Fibroblast of lung (primary cell): Measurements from ENCODE around the gene TMEM266.

ENCODE experiments used
- EZH2 ChIP-seq: IDR thresholded peaks from 2 replicates; pipeline ENCODE4 v1.5.1; 2012; ENCODE audit warnings: low read length, control low read depth, mild to moderate bottlenecking; ENCODE audit errors: missing control alignments
- TF ChIP-seq, protein P1 (sequence below), 2 donors: IDR thresholded peaks in 1 of 2; conservative IDR thresholded peaks in 1 of 2; 1 replicate in 1 of 2; 2 replicates in 1 of 2; pipeline ENCODE4 v1.5.1; 2011 to 2012; ENCODE audit warnings: low read length in 2 of 2, control low read depth in 1 of 2, inconsistent platforms in 1 of 2, low read depth in 1 of 2, mild to moderate bottlenecking in 1 of 2

DNA sequence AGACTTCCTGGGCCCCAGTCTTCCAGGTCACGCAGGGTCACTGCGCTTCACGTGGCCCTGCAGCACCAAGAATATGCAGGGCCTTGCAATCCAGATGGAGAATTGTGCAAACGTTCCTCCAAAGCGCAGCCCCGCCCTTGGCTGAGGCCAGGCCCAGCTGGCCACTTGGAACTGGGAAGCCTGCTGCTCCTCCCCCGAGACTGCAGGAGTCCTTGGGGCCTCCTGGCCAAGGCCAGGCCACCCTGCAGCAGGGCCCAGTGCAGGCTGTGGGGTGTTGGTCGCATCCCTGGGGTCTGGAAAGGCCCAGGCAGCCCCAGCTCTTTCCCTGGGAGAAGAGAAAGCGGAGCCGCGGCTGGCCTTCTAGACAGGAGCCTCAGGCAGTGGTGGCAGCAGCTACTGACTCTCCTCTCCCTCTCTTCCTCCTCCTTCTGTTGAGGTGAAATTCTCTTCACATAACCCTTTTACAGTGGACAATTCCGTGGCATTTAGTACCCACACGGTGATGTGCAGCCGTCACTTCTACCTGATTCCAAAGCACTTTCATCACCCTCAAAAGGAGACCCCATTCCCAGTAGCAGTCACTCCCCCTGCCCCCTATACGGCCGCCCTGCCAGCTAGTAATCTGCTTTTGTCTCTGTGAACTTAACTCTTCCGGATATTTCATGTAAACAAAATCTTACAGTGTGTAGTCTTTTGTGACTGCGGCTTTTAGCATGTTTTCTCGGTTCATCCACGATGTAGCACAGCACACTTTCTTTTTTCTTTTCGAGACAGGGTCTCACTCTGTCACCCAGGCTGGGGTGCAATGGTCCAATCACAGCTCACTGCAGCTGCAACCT, 103.9 kb downstream of the TMEM266 start:
- TF ChIP-seq, protein P1, sequence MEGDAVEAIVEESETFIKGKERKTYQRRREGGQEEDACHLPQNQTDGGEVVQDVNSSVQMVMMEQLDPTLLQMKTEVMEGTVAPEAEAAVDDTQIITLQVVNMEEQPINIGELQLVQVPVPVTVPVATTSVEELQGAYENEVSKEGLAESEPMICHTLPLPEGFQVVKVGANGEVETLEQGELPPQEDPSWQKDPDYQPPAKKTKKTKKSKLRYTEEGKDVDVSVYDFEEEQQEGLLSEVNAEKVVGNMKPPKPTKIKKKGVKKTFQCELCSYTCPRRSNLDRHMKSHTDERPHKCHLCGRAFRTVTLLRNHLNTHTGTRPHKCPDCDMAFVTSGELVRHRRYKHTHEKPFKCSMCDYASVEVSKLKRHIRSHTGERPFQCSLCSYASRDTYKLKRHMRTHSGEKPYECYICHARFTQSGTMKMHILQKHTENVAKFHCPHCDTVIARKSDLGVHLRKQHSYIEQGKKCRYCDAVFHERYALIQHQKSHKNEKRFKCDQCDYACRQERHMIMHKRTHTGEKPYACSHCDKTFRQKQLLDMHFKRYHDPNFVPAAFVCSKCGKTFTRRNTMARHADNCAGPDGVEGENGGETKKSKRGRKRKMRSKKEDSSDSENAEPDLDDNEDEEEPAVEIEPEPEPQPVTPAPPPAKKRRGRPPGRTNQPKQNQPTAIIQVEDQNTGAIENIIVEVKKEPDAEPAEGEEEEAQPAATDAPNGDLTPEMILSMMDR (conservative IDR thresholded peaks at IDR 0.05 in 1 of 2, IDR thresholded peaks at IDR 0.05 in 1 of 2; ENCODE audit: low read depth in 1 of 2, low read length in 2 of 2): no peak
- TF ChIP-seq EZH2: no peak
